ENCODE results near the gene FRMD3. TPM values are rescaled to one million over a fixed set of nuclear protein-coding genes. Genes with fewer than 3 reads are reported as not detected.

The FRMD3 gene
- total RNA-seq, 2 donors from 2014 or later: 0.43 to 0.59 TPM

DNA sequence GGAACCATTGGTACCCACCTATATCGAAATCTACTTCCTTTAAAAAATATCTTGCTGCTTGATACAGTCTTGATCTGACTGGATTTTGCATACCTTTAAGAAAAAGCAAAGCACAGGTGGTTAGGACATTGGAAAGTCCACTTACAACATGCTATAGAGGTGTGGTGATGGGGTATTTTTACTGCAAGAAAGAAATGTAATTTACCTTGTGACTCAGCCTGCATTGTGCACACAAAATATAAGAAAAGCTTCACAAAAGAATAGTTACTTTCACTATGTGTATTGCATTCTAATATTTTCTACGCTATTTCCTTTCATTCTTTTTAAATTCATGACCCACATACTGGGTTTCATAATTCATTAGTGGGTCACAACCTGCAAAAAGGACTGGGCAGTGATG, 239.1 kb downstream of the FRMD3 start:
- no peaks in the 10 kb centered on the region for H3K36me3 Mint-ChIP-seq

DNA sequence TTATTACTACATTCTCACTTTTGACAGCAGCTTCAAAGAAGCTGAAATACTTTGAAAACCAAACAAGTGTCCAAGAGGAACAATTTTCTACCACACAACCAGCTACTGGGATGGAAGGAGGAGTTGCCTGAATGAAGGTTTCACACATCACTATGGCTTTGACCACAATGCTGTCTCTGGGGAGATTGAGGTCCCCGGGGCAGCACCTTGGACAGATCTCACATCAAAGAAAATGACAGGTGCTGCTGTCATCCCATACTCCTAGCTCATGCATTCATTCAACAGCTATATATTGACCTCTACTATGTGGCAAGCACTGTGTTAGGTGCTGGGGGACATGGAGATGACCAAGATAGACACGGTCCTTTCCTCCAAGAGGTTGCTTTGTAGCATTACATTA, 242.1 kb downstream of the FRMD3 start:
- Mint-ChIP-seq H3K9me3 (no peaks in the 10 kb centered on the region), H3K36me3 (no peaks in the 10 kb centered on the region), H3K27ac (no peak overlapping the region), H3K27me3 (no peaks in the 10 kb centered on the region), H3K4me1 (ENCODE audit: low read depth in 2 of 2) (peaks cover 0 to 3% of the 10 kb centered on the region in 2 donors), H3K4me3 (no peak overlapping the region)
- ATAC-seq (no peak), DNase-seq (ENCODE audit: low spot score) (no peak)

More for the DNA sequence above, 239.1 kb downstream of the FRMD3 start:
- no peaks in the 10 kb centered on the region for H3K27me3 Mint-ChIP-seq
- H3K27ac Mint-ChIP-seq: no peak overlapping the region
- peaks cover 0 to 3% of the 10 kb centered on the region in 2 donors for H3K4me1 Mint-ChIP-seq (ENCODE audit: low read depth in 2 of 2)
- ATAC-seq (no peak), DNase-seq (ENCODE audit: low spot score) (no peak)
- H3K9me3 Mint-ChIP-seq: no peaks in the 10 kb centered on the region
- H3K4me3 Mint-ChIP-seq: no peak overlapping the region

DNA sequence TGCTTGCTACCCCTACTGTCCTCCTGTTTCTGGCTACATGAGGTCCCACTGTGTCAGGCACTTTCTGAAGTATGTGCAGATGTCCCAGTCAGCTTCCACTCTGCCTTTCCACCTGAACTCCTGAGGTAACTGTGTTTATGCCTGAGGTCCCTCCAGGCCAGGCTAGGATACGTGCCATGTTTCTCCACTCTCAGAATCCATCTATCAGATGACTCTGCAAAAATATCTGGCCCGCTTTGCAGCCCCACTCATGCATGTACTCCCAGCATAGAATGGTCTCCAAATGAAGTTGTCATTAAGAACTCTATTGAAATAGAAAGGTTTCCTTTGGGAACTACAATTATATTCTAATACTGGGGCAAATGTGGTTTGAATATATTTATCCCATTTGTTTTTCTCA, 243.4 kb downstream of the FRMD3 start:
- no peak for DNase-seq (ENCODE audit: low spot score)
- peaks cover 0 to 3% of the 10 kb centered on the region in 2 donors for H3K4me1 Mint-ChIP-seq (ENCODE audit: low read depth in 2 of 2)
- H3K27me3 Mint-ChIP-seq: no peaks in the 10 kb centered on the region
- H3K36me3 Mint-ChIP-seq: no peaks in the 10 kb centered on the region
- H3K9me3 Mint-ChIP-seq: no peaks in the 10 kb centered on the region
- H3K27ac Mint-ChIP-seq: no peak overlapping the region
- no peak overlapping the region for H3K4me3 Mint-ChIP-seq
- ATAC-seq: no peak

DNA sequence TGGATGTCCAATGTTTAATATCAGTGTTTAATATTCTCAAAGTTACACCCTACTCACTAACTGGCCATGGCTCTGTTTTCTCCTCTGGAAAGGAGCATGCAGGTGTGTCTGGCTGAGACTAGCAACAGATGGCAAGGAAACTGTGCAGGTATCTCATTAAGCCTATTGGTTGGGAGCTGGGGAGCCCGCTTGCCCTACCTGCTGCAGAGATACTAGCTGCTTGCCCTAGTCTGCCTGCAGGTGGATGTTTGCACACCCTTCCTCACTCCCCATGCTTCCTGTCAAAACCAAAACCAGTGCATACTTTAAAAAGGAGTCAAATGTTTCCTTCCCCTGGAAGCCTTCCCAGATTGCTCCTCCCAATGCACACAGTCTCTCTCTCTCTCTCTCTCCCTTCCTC, 247.0 kb downstream of the FRMD3 start:
- H3K9me3 Mint-ChIP-seq: no peaks in the 10 kb centered on the region
- no peaks in the 10 kb centered on the region for H3K4me1 Mint-ChIP-seq (ENCODE audit: low read depth in 2 of 2)
- no peak overlapping the region for H3K4me3 Mint-ChIP-seq
- no peaks in the 10 kb centered on the region for H3K27me3 Mint-ChIP-seq
- no peaks in the 10 kb centered on the region for H3K36me3 Mint-ChIP-seq
- DNase-seq (ENCODE audit: low spot score): no peak
- no peak overlapping the region for H3K27ac Mint-ChIP-seq
- ATAC-seq: no peak

DNA sequence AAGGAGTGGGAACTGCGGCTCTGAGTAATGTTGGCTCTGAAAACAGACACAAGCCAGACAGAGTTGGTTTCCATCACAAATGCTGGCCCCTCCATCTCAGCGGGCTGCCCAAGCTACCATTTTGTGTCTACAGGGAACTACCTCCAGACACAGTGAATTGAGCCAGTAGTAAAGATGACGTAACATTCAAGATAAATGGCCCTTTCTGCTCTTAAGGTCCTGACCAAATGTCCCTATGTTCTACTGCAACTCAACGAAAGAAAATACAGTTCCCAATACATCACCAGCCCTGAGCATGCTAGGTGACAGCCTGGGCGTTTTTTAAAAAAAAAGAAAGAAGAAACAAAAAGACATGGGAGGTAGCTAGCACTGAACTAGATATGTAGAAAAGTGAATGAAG, 247.5 kb downstream of the FRMD3 start:
- Mint-ChIP-seq H3K4me3 (no peak overlapping the region), H3K9me3 (no peaks in the 10 kb centered on the region), H3K27ac (no peak overlapping the region), H3K36me3 (no peaks in the 10 kb centered on the region), H3K4me1 (ENCODE audit: low read depth in 2 of 2) (no peaks in the 10 kb centered on the region), H3K27me3 (no peaks in the 10 kb centered on the region)
- no peak for ATAC-seq
- DNase-seq (ENCODE audit: low spot score): no peak

DNA sequence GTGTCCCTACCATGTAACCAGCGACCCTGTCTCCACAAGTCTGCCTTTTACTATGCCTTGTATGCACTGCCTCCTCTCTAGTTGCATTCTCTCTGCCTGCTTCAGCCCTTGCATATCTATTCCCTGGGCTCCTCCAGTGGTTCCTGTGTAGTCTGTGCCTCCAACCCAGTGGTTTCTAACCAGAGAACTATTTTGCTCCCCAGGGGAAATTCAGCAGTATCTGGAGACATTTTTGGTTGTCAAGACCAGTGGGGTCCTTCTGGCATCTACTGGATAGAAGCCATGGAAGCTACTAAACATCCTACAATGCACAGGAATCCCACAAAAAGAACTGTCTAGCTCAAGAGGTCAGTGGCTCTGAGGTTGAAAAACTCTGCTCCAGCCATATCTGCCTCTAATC, 251.2 kb downstream of the FRMD3 start:
- no peak for ATAC-seq
- Mint-ChIP-seq H3K27me3 (no peaks in the 10 kb centered on the region), H3K9me3 (no peaks in the 10 kb centered on the region), H3K4me3 (no peak overlapping the region), H3K4me1 (ENCODE audit: low read depth in 2 of 2) (no peaks in the 10 kb centered on the region), H3K36me3 (no peaks in the 10 kb centered on the region), H3K27ac (no peak overlapping the region)
- no peak for DNase-seq (ENCODE audit: low spot score)

DNA sequence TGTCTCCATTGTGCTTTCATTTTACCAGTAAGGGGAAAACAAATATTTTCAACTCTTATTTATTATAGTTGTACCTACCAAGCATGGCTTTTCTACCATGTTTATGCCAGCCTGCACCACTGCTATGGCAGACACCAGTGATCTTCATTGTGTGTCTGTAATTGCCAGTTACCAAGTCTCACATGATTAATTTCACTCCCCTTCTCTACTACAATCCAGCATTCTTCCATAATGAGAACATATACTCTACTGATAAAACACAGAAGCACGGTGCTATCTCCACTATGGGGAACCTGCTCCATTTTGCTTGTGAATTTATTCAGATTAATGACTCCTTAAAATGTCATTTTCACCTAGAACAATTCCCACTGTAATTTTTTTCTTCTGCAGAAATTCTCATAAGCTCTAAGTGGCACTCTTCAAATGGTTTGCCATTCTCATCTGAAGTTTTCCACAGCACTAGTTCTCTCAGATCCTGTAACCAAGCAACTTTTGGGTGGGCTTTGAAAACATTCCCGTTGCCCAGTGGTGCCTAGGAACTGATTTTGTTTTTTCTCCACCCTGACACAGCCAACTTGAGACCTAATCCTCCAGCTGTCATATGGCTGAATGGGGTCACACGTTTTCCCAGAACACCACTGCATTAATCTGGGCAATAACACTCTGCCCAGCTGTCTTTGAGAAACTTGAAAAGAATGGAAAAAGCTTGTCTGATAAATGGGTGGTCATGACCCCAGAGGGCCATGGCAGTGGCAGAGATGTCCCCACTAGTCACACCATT, 252.6 kb downstream of the FRMD3 start:
- DNase-seq (ENCODE audit: low spot score): no peak
- Mint-ChIP-seq H3K9me3 (no peaks in the 10 kb centered on the region), H3K27ac (no peak overlapping the region), H3K36me3 (no peaks in the 10 kb centered on the region), H3K4me1 (ENCODE audit: low read depth in 2 of 2) (peaks cover 8% of the 10 kb centered on the region in 2 donors), H3K4me3 (no peak overlapping the region), H3K27me3 (no peaks in the 10 kb centered on the region)
- ATAC-seq: no peak

DNA sequence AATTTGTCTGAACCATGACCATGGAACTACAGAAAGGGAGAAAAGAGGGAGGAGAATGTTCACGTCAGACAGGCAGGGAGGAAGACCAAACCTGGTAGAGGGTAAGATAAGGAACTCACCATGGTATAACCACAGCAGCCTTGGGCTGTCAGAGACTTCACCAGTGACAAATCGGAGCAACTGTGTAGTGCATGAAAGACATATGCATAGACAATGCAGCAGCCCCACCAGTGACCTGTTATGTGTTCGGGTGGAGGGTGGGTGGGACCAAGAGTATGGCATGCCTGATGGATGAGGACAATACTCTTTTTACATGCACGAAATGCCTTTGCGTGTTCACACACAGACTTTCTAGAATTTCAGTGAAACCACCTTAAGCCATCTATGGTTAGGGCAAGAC, 253.5 kb downstream of the FRMD3 start:
- Mint-ChIP-seq H3K4me1 (ENCODE audit: low read depth in 2 of 2) (peaks cover 8 to 9% of the 10 kb centered on the region in 2 donors), H3K27me3 (no peaks in the 10 kb centered on the region), H3K9me3 (no peaks in the 10 kb centered on the region), H3K36me3 (no peaks in the 10 kb centered on the region), H3K4me3 (no peak overlapping the region), H3K27ac (no peak overlapping the region)
- DNase-seq (ENCODE audit: low spot score) (no peak), ATAC-seq (no peak)

DNA sequence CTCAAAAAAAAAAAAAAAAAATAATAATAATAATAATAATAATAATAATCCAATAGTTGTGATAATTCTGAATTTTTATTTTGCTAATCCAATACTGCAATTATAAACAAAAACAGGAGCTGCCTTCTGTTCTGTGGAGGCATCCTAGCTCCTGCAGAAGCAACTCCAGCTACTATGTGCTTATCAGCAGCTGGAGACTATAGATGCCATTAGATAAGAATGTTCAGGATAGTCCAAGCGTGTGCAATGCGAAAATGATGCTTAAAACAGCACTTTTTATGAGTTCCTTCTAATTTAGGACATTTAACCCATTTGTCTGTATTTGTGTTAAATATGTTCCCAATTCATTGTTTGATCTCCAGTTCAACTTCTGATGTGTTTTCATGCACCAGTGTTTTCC, 254.7 kb downstream of the FRMD3 start:
- H3K9me3 Mint-ChIP-seq: no peaks in the 10 kb centered on the region
- H3K27me3 Mint-ChIP-seq: peaks cover 0 to under 1% of the 10 kb centered on the region in 2 donors
- no peaks in the 10 kb centered on the region for H3K36me3 Mint-ChIP-seq
- ATAC-seq (no peak), DNase-seq (ENCODE audit: low spot score) (no peak)
- H3K27ac Mint-ChIP-seq: no peak overlapping the region
- no peak overlapping the region for H3K4me3 Mint-ChIP-seq
- peaks cover 8 to 9% of the 10 kb centered on the region in 2 donors for H3K4me1 Mint-ChIP-seq (ENCODE audit: low read depth in 2 of 2)

DNA sequence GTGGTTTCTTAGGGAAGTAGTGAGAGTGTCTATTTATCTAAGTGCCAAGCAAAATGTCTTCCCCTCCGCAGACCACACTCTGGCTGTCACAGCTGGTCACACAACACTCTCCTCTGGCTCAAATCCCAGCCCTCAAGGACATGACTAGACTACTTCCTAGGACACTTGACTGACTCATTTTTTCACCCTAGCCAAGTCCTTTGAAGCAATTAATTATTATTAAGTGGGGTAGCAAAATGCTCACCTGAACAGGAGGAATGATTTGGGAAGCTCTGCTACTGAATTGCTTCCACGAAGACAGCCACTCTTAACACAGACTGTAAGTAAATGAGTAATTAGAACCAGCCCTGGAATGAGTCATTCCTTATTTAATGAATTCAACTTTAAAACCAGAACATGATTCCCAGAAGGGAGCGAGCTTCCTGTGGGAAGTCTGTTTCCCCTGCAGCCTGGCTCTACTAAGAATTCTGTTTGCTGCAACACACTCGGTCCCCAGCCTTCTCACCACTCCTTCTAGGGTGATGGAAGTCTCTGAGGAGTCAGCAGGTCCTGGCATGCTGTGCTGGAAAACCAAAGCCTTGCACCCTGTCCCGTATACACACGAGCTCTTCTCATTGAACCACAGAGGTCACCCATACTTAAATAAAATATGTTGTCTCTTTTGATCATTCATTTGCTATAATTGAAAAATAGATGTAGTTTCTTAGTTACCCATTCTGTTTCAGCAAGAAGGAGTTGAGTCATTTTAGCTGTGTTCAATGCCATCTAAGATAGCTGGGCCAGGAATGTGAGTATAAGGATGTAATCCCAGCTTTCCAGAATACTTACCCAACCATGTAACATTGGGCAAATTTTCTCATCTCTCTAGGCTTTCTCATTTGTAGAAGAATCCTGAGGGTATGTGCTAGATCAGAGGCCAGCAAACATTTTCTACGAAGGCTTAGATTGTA, 256.6 kb downstream of the FRMD3 start:
- DNase-seq (ENCODE audit: low spot score) (no peak), ATAC-seq (no peak)
- Mint-ChIP-seq H3K4me3 (no peak overlapping the region), H3K9me3 (peaks cover 3% of the 10 kb centered on the region), H3K4me1 (ENCODE audit: low read depth in 2 of 2) (peaks cover 8 to 9% of the 10 kb centered on the region in 2 donors), H3K27me3 (peaks cover 0 to 11% of the 10 kb centered on the region in 2 donors), H3K27ac (no peak overlapping the region), H3K36me3 (no peaks in the 10 kb centered on the region)

DNA sequence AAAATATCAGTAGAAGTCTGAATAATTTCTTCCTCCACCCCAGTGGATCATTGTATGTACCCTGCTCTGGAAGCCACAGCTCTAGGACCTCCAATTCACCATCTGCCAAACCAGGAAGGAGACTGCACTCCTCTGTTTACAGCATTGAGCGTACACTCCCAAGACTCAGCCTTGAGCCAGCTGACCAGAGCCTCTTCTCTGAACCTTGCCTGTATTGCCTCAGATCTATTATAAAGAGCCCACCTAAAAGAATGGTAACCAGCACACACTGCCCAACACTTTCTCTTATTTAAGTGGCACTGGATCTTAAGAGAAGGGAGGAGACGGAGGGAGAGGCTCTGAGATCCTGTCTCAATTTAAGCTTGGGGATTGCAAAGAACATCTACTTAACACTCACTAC, 257.4 kb downstream of the FRMD3 start:
- no peak for ATAC-seq

DNA sequence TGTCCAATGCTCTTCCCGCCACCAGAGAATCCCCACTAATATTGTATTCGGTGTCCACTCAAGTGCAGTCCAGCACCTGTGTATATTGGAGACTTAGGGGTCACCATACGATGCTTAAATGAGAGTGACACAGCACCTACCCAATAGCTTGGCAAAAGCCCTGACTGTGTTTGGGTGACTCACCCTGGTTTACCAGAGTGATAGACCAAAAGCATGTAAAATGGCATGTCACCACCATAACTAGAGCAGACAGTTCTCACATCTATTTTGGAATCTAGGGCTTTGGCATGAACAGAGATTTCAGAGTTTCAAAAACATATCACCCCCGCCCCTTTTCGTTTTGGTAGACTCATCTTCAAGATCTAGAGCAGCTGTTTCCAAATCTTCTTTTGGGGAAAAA, 257.9 kb downstream of the FRMD3 start:
- H3K27me3 Mint-ChIP-seq: peaks cover 0 to 11% of the 10 kb centered on the region in 2 donors
- H3K9me3 Mint-ChIP-seq: peaks cover 3% of the 10 kb centered on the region
- no peak overlapping the region for H3K27ac Mint-ChIP-seq
- ATAC-seq (peak; percentile 57 to 59), DNase-seq (ENCODE audit: low spot score) (no peak)
- H3K4me1 Mint-ChIP-seq (ENCODE audit: low read depth in 2 of 2): peaks cover 8 to 9% of the 10 kb centered on the region in 2 donors
- H3K36me3 Mint-ChIP-seq: no peaks in the 10 kb centered on the region
- H3K4me3 Mint-ChIP-seq: no peak overlapping the region

More for the DNA sequence above, 257.4 kb downstream of the FRMD3 start:
- H3K27me3 Mint-ChIP-seq: peaks cover 0 to 11% of the 10 kb centered on the region in 2 donors
- H3K4me1 Mint-ChIP-seq (ENCODE audit: low read depth in 2 of 2): peaks cover 8 to 9% of the 10 kb centered on the region in 2 donors
- no peak for DNase-seq (ENCODE audit: low spot score)
- H3K27ac Mint-ChIP-seq: no peak overlapping the region
- no peak overlapping the region for H3K4me3 Mint-ChIP-seq
- peaks cover 3% of the 10 kb centered on the region for H3K9me3 Mint-ChIP-seq
- no peaks in the 10 kb centered on the region for H3K36me3 Mint-ChIP-seq

DNA sequence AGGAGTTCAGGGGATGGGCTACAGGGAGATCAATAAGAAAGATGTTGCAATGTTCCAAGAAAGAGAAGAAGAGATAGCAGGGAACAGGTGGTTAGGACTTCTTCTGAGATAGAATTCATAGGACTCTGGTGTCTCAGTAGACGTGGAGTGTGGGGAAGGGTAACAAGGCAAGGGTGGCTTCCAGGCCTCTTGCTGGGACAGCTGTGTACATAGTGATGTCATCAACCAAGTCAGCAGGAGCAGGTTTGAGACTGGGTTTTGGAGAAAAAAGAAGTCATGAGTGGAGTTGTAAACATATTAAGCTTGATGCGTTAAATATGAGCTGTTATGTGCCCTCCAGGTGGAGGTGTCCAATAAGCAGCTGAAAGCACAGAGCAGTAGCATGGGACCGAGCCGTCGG, 263.4 kb downstream of the FRMD3 start:
- Mint-ChIP-seq H3K9me3 (peaks cover 3% of the 10 kb centered on the region), H3K27ac (no peak overlapping the region), H3K4me1 (ENCODE audit: low read depth in 2 of 2) (no peaks in the 10 kb centered on the region), H3K27me3 (peaks cover 0 to 11% of the 10 kb centered on the region in 2 donors), H3K4me3 (no peak overlapping the region), H3K36me3 (no peaks in the 10 kb centered on the region)
- DNase-seq (ENCODE audit: low spot score) (no peak), ATAC-seq (no peak)

DNA sequence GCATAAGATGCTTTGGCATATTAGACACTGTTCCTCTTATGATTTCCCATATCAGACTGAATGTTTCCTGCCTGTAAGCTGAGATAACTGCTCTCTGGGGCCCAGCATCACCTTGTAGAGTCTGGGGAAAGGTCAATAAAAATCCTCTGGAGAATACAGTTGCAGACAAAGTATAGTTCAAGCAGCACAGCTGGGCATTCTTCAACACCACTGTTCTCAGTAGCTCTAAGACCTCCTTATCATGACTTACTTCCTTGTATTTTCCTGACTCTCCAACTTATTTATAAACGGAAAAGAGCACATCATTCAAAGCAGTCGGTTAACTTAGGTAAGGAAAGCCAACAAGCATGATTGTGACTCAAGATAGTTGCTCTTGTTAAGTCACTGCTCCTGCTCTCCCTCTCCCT, 266.5 kb downstream of the FRMD3 start:
- Mint-ChIP-seq H3K27me3 (peaks cover 0 to 2% of the 10 kb centered on the region in 2 donors), H3K27ac (no peak overlapping the region), H3K4me1 (ENCODE audit: low read depth in 2 of 2) (no peaks in the 10 kb centered on the region), H3K36me3 (no peaks in the 10 kb centered on the region), H3K9me3 (no peaks in the 10 kb centered on the region), H3K4me3 (no peak overlapping the region)
- ATAC-seq (no peak), DNase-seq (ENCODE audit: low spot score) (no peak)

Data from natural killer cell treated with Interleukin-12 subunit alpha and Interleukin-12 subunit beta and Interleukin-15 and Interleukin-18, amount 100 ng/mL, for 72 hours (primary cell).